Neural cell (in vitro differentiated cells): ENCODE measurements around the gene HIVEP3. TPM values are rescaled to one million over a fixed set of nuclear protein-coding genes. Genes with fewer than 3 reads are reported as not detected.
A peak's percentile ranks its signal among the peaks of the same experiment; 100 is the strongest.

Experiments used
- H2AFZ ChIP-seq: fragments of 200-600, 300-800 bp; sonication (generic), shearing (Covaris generic); 2 replicates; pipeline ENCODE4 v1.6.0; 2014; ENCODE audit warnings: low read depth, mild to moderate bottlenecking, antibody characterized with exemption, low read length, moderate library complexity
- H3F3A ChIP-seq: fragments of 200-600 bp; shearing (Covaris generic); 2 replicates; pipeline ENCODE4 v1.6.1; 2016; ENCODE audit warnings: mild to moderate bottlenecking, moderate library complexity, mixed read lengths, antibody characterized with exemption, low read length; ENCODE audit not compliant: insufficient read depth, poor library complexity, severe bottlenecking
- H3K27ac ChIP-seq: fragments of 200-600, 300-800 bp; sonication (generic), shearing (Covaris generic); 2 replicates; pipeline ENCODE4 v1.5.1; 2014; ENCODE audit warnings: mild to moderate bottlenecking, low read length, moderate library complexity
- H3K27me3 ChIP-seq: fragments of 300-800, 200-600 bp; sonication (generic), shearing (Covaris generic); 2 replicates; pipeline ENCODE4 v1.6.0; 2014; ENCODE audit warnings: mild to moderate bottlenecking, low read depth, low read length, moderate library complexity; ENCODE audit not compliant: insufficient read depth
- H3K36me3 ChIP-seq: fragments of 300-800, 200-600 bp; sonication (generic), shearing (Covaris generic); 2 replicates; pipeline ENCODE4 v1.5.1; 2014; ENCODE audit warnings: mild to moderate bottlenecking, antibody characterized with exemption, low read length, moderate library complexity; ENCODE audit not compliant: insufficient read depth
- H3K4me2 ChIP-seq: fragments of 300-800, 200-600 bp; sonication (generic), shearing (Covaris generic); 2 replicates; pipeline ENCODE4 v1.6.0; 2014; ENCODE audit warnings: mild to moderate bottlenecking, low read length
- H3K4me3 ChIP-seq: fragments of 300-800, 200-600 bp; sonication (generic), shearing (Covaris generic); 2 replicates; pipeline ENCODE4 v1.5.1; 2014; ENCODE audit warnings: mild to moderate bottlenecking, low read length, moderate library complexity
- H3K79me2 ChIP-seq: fragments of 200-600 bp; shearing (Covaris generic); replicated peaks from 2 replicates; pipeline ENCODE4 v1.6.0; 2014; ENCODE audit warnings: mild to moderate bottlenecking, low read length, moderate library complexity; ENCODE audit not compliant: insufficient read depth
- H3K9ac ChIP-seq: fragments of 300-800, 200-600 bp; sonication (generic), shearing (Covaris generic); 2 replicates; pipeline ENCODE4 v1.6.1; 2016; ENCODE audit warnings: mild to moderate bottlenecking, low read length, mixed read lengths
- H3K9me2 ChIP-seq: fragments of 200-600 bp; shearing (Covaris generic); 2 replicates; pipeline ENCODE4 v1.6.1; 2016; ENCODE audit warnings: mild to moderate bottlenecking, low read length, mixed read lengths; ENCODE audit not compliant: insufficient read depth
- H3K9me3 ChIP-seq: fragments of 200-600, 300-800 bp; sonication (generic), shearing (Covaris generic); 2 replicates; pipeline ENCODE4 v1.6.1; 2016; ENCODE audit warnings: mild to moderate bottlenecking, mixed run types, low read length, moderate library complexity, mixed read lengths
- H4K20me1 ChIP-seq: fragments of 200-600 bp; shearing (Covaris generic); 2 replicates; pipeline ENCODE4 v1.6.1; 2016; ENCODE audit warnings: mild to moderate bottlenecking, mixed run types; ENCODE audit not compliant: insufficient read depth
- EP300 ChIP-seq: fragments of 450-650 bp; conservative IDR thresholded peaks from 2 replicates; pipeline ENCODE4 v1.6.1; 2014; ENCODE audit warnings: antibody characterized with exemption, mild to moderate bottlenecking, moderate library complexity; ENCODE audit not compliant: poor library complexity, severe bottlenecking
- EZH2 ChIP-seq: fragments of 200-600, 300-800 bp; shearing (Covaris generic), sonication (generic); IDR thresholded peaks from 2 replicates; pipeline ENCODE4 v1.6.1; 2014; ENCODE audit warnings: antibody characterized with exemption, low read length, borderline replicate concordance, mild to moderate bottlenecking; ENCODE audit not compliant: insufficient read depth, poor library complexity, severe bottlenecking
- MXI1 ChIP-seq: fragments of 450-650 bp; conservative IDR thresholded peaks from 2 replicates; pipeline ENCODE4 v1.6.1; 2014; ENCODE audit warnings: antibody characterized with exemption, mild to moderate bottlenecking; ENCODE audit not compliant: poor library complexity, severe bottlenecking
- POLR2AphosphoS5 ChIP-seq: IDR thresholded peaks from 2 replicates; pipeline ENCODE4 v1.6.1; 2012
- RAD21 ChIP-seq: fragments of 450-650 bp; conservative IDR thresholded peaks from 2 replicates; pipeline ENCODE4 v1.6.1; 2014; ENCODE audit warnings: antibody characterized with exemption, mild to moderate bottlenecking, moderate library complexity
- SMC3 ChIP-seq: fragments of 450-650 bp; conservative IDR thresholded peaks from 2 replicates; pipeline ENCODE4 v1.6.1; 2014; ENCODE audit warnings: antibody characterized with exemption, mild to moderate bottlenecking, moderate library complexity; ENCODE audit not compliant: poor library complexity
- TAF1 ChIP-seq: IDR thresholded peaks from 2 replicates; pipeline ENCODE4 v1.6.1; 2012; ENCODE audit warnings: low read depth
- polyA plus RNA-seq: library from polyadenylated mRNA; depleted of rRNA; stranded (reverse); fragments of >200 nt; gene quantifications from 2 replicates; pipeline ENCODE4 v1.2.3, GENCODE V29; 2014
- TF ChIP-seq, protein P1 (sequence below): IDR thresholded peaks from 2 replicates; pipeline ENCODE4 v1.6.1; 2012; ENCODE audit warnings: borderline replicate concordance
- TF ChIP-seq, protein P2 (sequence below): fragments of 450-650 bp; IDR thresholded peaks from 2 replicates; pipeline ENCODE4 v1.5.1; 2014; ENCODE audit warnings: antibody characterized with exemption, mild to moderate bottlenecking, moderate library complexity; ENCODE audit not compliant: poor library complexity, severe bottlenecking

HIVEP3 gene
- polyA plus RNA-seq, 1 donor from 2014 or later: 2.6 TPM

DNA sequence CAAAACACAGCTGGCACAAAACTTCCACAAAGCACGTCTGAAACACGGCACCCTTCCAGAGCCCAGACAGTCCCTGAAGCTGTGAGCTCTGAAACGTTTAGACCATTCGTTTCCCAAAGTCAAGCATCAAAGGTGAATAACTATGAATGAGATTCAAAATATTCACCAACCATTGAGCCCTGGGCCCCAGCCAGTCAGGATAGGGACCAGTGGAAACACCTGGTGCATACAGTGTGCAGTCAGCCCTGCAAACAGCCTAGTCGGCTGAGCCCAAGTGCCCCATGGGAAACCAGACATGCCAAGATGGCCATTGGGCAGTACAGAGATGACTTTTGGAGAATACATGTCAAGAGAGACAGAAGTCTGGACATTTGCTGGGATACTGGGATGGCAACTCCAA, 343.9 kb downstream of the HIVEP3 start:
- H3K4me2 ChIP-seq: no peak overlapping the region
- no peak for TF ChIP-seq EZH2
- TF ChIP-seq, protein P1, sequence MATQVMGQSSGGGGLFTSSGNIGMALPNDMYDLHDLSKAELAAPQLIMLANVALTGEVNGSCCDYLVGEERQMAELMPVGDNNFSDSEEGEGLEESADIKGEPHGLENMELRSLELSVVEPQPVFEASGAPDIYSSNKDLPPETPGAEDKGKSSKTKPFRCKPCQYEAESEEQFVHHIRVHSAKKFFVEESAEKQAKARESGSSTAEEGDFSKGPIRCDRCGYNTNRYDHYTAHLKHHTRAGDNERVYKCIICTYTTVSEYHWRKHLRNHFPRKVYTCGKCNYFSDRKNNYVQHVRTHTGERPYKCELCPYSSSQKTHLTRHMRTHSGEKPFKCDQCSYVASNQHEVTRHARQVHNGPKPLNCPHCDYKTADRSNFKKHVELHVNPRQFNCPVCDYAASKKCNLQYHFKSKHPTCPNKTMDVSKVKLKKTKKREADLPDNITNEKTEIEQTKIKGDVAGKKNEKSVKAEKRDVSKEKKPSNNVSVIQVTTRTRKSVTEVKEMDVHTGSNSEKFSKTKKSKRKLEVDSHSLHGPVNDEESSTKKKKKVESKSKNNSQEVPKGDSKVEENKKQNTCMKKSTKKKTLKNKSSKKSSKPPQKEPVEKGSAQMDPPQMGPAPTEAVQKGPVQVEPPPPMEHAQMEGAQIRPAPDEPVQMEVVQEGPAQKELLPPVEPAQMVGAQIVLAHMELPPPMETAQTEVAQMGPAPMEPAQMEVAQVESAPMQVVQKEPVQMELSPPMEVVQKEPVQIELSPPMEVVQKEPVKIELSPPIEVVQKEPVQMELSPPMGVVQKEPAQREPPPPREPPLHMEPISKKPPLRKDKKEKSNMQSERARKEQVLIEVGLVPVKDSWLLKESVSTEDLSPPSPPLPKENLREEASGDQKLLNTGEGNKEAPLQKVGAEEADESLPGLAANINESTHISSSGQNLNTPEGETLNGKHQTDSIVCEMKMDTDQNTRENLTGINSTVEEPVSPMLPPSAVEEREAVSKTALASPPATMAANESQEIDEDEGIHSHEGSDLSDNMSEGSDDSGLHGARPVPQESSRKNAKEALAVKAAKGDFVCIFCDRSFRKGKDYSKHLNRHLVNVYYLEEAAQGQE: no peak
- TF ChIP-seq POLR2AphosphoS5: no peak
- no peak for TF ChIP-seq TAF1
- TF ChIP-seq SMC3: no peak
- H3K27me3 ChIP-seq: no peaks in the 10 kb centered on the region
- H3K9me2 ChIP-seq: no peaks in the 10 kb centered on the region
- no peaks in the 10 kb centered on the region for H3K36me3 ChIP-seq
- no peak overlapping the region for H3K9ac ChIP-seq
- no peaks in the 10 kb centered on the region for H3K79me2 ChIP-seq
- no peak overlapping the region for H2AFZ ChIP-seq
- no peak overlapping the region for H3K27ac ChIP-seq
- no peaks in the 10 kb centered on the region for H3K9me3 ChIP-seq
- H3F3A ChIP-seq: no peaks in the 10 kb centered on the region
- H4K20me1 ChIP-seq: no peaks in the 10 kb centered on the region
- H3K4me3 ChIP-seq: no peak overlapping the region

DNA sequence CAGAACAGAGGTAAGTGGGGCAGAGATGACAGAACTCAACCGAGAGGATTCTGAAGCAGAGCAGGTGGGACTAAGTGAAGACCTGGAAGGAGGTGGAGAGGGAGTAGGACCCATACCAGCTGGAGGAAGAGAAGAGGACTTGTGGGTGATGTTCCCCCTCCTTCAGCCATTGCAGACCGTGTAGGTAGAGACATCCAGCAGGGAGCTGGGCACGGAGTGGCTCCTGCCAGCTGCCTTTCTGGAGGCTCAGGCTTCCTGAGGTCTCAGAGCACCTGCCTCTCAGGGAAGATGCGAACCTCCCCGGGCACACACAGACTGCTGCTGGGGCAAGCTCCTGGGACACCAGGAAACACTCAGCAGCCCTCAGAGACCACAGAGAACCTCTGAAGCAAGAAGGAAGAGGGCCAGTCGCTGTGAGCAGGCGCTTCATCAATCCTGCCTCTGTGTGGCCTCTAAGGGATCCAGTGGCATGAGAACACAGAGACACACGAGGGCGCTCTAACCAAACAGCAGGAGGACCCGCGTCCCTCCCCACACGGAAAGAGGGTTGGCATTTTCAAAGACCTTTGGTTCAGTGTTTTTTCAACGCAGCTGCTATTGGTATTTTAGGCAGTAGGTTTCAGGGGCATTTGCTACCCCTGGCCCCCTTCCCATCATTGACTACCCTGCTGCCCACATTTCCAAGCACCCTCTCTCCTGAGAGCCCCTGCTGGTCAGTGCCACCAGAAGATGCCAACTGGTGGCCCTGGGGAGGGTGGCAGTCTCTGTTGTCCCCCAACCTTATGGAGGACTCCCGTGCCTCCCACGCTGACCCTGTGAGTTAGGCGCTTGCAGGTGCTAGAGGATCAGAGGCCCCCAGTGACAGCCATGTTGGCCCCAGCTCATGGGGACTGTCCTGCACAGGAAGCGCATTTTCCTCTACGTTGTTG, 344.7 kb downstream of the HIVEP3 start:
- no peaks in the 10 kb centered on the region for H3K36me3 ChIP-seq
- no peak overlapping the region for H3K4me3 ChIP-seq
- TF ChIP-seq EP300 (no peak), SMC3 (peak; percentile 97), MXI1 (peak; percentile 35), POLR2AphosphoS5 (no peak), EZH2 (no peak), TAF1 (no peak), RAD21 (peak; percentile 99)
- TF ChIP-seq, protein P1: no peak
- TF ChIP-seq, protein P2, sequence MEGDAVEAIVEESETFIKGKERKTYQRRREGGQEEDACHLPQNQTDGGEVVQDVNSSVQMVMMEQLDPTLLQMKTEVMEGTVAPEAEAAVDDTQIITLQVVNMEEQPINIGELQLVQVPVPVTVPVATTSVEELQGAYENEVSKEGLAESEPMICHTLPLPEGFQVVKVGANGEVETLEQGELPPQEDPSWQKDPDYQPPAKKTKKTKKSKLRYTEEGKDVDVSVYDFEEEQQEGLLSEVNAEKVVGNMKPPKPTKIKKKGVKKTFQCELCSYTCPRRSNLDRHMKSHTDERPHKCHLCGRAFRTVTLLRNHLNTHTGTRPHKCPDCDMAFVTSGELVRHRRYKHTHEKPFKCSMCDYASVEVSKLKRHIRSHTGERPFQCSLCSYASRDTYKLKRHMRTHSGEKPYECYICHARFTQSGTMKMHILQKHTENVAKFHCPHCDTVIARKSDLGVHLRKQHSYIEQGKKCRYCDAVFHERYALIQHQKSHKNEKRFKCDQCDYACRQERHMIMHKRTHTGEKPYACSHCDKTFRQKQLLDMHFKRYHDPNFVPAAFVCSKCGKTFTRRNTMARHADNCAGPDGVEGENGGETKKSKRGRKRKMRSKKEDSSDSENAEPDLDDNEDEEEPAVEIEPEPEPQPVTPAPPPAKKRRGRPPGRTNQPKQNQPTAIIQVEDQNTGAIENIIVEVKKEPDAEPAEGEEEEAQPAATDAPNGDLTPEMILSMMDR: peak; percentile 96

More for the DNA sequence above, 344.7 kb downstream of the HIVEP3 start:
- Histone ChIP-seq H3K79me2 (no peaks in the 10 kb centered on the region), H3K9me2 (no peaks in the 10 kb centered on the region), H3K27me3 (no peaks in the 10 kb centered on the region), H4K20me1 (no peaks in the 10 kb centered on the region), H2AFZ (no peak overlapping the region), H3F3A (no peaks in the 10 kb centered on the region), H3K4me2 (no peak overlapping the region), H3K9me3 (no peaks in the 10 kb centered on the region), H3K27ac (no peak overlapping the region), H3K9ac (peak overlapping the region; percentile 20)
